SK-N-SH (cell line): ENCODE results near the gene ATP2A3. TPM values are rescaled to one million over a fixed set of nuclear protein-coding genes. Genes with fewer than 3 reads are reported as not detected.

Experiments
- CTCF ChIA-PET: fragments of 300-600, 350-600 bp; formaldehyde crosslinking; extraction: SDS; loops from one replicate; lab custom pipeline; 2021; lab: Yijun Ruan, JAX
- POLR2A ChIA-PET: fragments of 350-600 bp; sonication (Branson Sonifier 250); formaldehyde crosslinking; extraction: SDS; loops from one replicate; lab custom pipeline; 2020; ENCODE audit warnings: antibody characterized with exemption, inconsistent platforms; lab: Yijun Ruan, JAX
- DNase-seq: peaks from one replicate; pipeline ENCODE4 v3.0.0; 2012
- H2AFZ ChIP-seq: fragments of 200-600 bp; sonication (generic); 2 replicates; pipeline ENCODE4 v1.8.1; 2016; ENCODE audit warnings: antibody characterized with exemption, mild to moderate bottlenecking, low read depth
- H3F3A ChIP-seq: fragments of 200-600 bp; sonication (generic); replicated peaks from 2 replicates; pipeline ENCODE3; 2016; ENCODE audit warnings: antibody characterized with exemption, mild to moderate bottlenecking; ENCODE audit not compliant: insufficient read depth
- H3K27ac ChIP-seq, 2 experiments: fragments of 200-500 bp in 1 of 2; fragments of 200-600 bp in 1 of 2; sonication (Bioruptor generic) in 1 of 2; sonication (generic), shearing (Covaris generic) in 1 of 2; 2 replicates each; pipeline versions ENCODE4 v1.5.1 to v1.6.1; 2014 to 2016; ENCODE audit warnings: low read depth in 2 of 2, inconsistent platforms in 1 of 2, low read length in 1 of 2, mild to moderate bottlenecking in 1 of 2, mixed read lengths in 1 of 2
- H3K27me3 ChIP-seq: fragments of 200-600 bp; sonication (generic), shearing (Covaris generic); 2 replicates; pipeline ENCODE4 v1.6.1; 2016; ENCODE audit warnings: mixed run types; ENCODE audit not compliant: insufficient read depth
- H3K36me3 ChIP-seq, 2 experiments: fragments of 200-500 bp in 1 of 2; fragments of 200-600 bp in 1 of 2; sonication (Bioruptor generic) in 1 of 2; sonication (generic) in 1 of 2; replicated peaks in 1 of 2; 2 replicates each; pipeline versions ENCODE3 to v1.5.1; 2014 to 2016; ENCODE audit warnings: low read length in 1 of 2, mild to moderate bottlenecking in 1 of 2; ENCODE audit not compliant: insufficient read depth in 2 of 2, control insufficient read depth in 1 of 2
- H3K4me1 ChIP-seq, 2 experiments: fragments of 200-500 bp in 1 of 2; fragments of 200-600 bp in 1 of 2; sonication (Bioruptor generic) in 1 of 2; sonication (generic), shearing (Covaris generic) in 1 of 2; 2 replicates each; pipeline versions ENCODE4 v1.5.1 to v1.6.1; 2014 to 2016; ENCODE audit warnings: low read depth in 1 of 2, low read length in 1 of 2, mixed run types in 1 of 2; ENCODE audit not compliant: insufficient read depth in 2 of 2, control insufficient read depth in 1 of 2
- H3K4me2 ChIP-seq: fragments of 200-600 bp; sonication (generic), shearing (Covaris generic); 2 replicates; pipeline ENCODE4 v1.6.1; 2017; ENCODE audit warnings: mixed run types
- H3K4me3 ChIP-seq, 2 experiments: fragments of 200-500 bp in 1 of 2; fragments of 200-600 bp in 1 of 2; sonication (Bioruptor generic) in 1 of 2; sonication (generic), shearing (Covaris generic) in 1 of 2; 2 replicates each; pipeline versions ENCODE4 v1.5.1 to v1.8.1; 2014 to 2016; ENCODE audit warnings: low read depth in 2 of 2, inconsistent platforms in 1 of 2, low read length in 1 of 2, mild to moderate bottlenecking in 1 of 2, mixed read lengths in 1 of 2, moderate library complexity in 1 of 2
- H3K79me2 ChIP-seq: fragments of 200-600 bp; sonication (generic); 2 replicates; pipeline ENCODE4 v1.8.1; 2017; ENCODE audit warnings: mild to moderate bottlenecking; ENCODE audit not compliant: insufficient read depth
- H3K9ac ChIP-seq: fragments of 200-600 bp; sonication (generic); 2 replicates; pipeline ENCODE4 v1.6.1; 2017; ENCODE audit warnings: mixed run types
- H3K9me2 ChIP-seq: fragments of 200-600 bp; sonication (generic); 2 replicates; pipeline ENCODE4 v1.6.1; 2017; ENCODE audit warnings: mixed run types
- H3K9me3 ChIP-seq: fragments of 200-600 bp; sonication (generic); 2 replicates; pipeline ENCODE4 v1.6.1; 2017; ENCODE audit warnings: mixed run types, mild to moderate bottlenecking, moderate library complexity
- H4K20me1 ChIP-seq: fragments of 200-600 bp; sonication (generic); 2 replicates; pipeline ENCODE4 v1.6.1; 2017; ENCODE audit warnings: mild to moderate bottlenecking, mixed run types; ENCODE audit not compliant: insufficient read depth
- CHD2 ChIP-seq: fragments of 150-350 bp; IDR thresholded peaks from 2 replicates; pipeline ENCODE4 v1.6.1; 2018; ENCODE audit warnings: low read length; ENCODE audit not compliant: partially characterized antibody
- EP300 ChIP-seq, 2 experiments: IDR thresholded peaks; 2 replicates each; pipeline versions ENCODE4 v1.4.0 to v1.6.1; 2012; ENCODE audit warnings: borderline replicate concordance in 1 of 2, low read depth in 1 of 2, low read length in 1 of 2
- FOSL2 ChIP-seq: IDR thresholded peaks from 2 replicates; pipeline ENCODE4 v1.4.0; 2012; ENCODE audit warnings: low read depth, mild to moderate bottlenecking, moderate library complexity, borderline replicate concordance
- FOXM1 ChIP-seq: IDR thresholded peaks from 2 replicates; pipeline ENCODE4 v1.4.0; 2012; ENCODE audit warnings: low read depth, mild to moderate bottlenecking
- GABPA ChIP-seq: IDR thresholded peaks from 2 replicates; pipeline ENCODE4 v1.4.0; 2012; ENCODE audit warnings: low read depth, mild to moderate bottlenecking
- IRF3 ChIP-seq: fragments of 150-350 bp; IDR thresholded peaks from 2 replicates; pipeline ENCODE4 v1.6.1; 2016; ENCODE audit warnings: mild to moderate bottlenecking, low read depth, low read length
- MEF2A ChIP-seq: IDR thresholded peaks from 2 replicates; pipeline ENCODE4 v1.4.0; 2012; ENCODE audit warnings: low read depth, borderline replicate concordance
- PBX3 ChIP-seq: IDR thresholded peaks from 2 replicates; pipeline ENCODE4; 2012
- RAD21 ChIP-seq: IDR thresholded peaks from 2 replicates; pipeline ENCODE4 v1.6.1; 2012; ENCODE audit warnings: mild to moderate bottlenecking, low read length
- RFX5 ChIP-seq: IDR thresholded peaks from 2 replicates; pipeline ENCODE4 v1.6.1; 2012; ENCODE audit warnings: mild to moderate bottlenecking, improper control_type of control experiment, low read length
- RXRA ChIP-seq: IDR thresholded peaks from 2 replicates; pipeline ENCODE4 v1.4.0; 2012; ENCODE audit warnings: low read depth, mild to moderate bottlenecking, borderline replicate concordance
- SMC3 ChIP-seq: IDR thresholded peaks from 2 replicates; pipeline ENCODE4 v1.6.1; 2012; ENCODE audit warnings: low read depth, low read length, improper control_type of control experiment
- TAF1 ChIP-seq: IDR thresholded peaks from 2 replicates; pipeline ENCODE4 v1.6.1; 2012; ENCODE audit warnings: low read depth, mild to moderate bottlenecking, low read length, moderate library complexity, borderline replicate concordance
- USF2 ChIP-seq: fragments of 150-350 bp; IDR thresholded peaks from 2 replicates; pipeline ENCODE4 v1.6.1; 2017; ENCODE audit warnings: antibody characterized with exemption, low read length, low read depth, borderline replicate concordance
- ZBTB33 ChIP-seq: IDR thresholded peaks from 2 replicates; pipeline ENCODE4 v1.4.0; 2012; ENCODE audit warnings: low read depth, borderline replicate concordance
- WGBS: methylation state at CpG from one replicate; pipeline ENCODE4 v1.1.6; 2017; ENCODE audit warnings: low lambda C conversion rate; 5-methylcytosine and 5-hydroxymethylcytosine counted together
- polyA plus RNA-seq, 3 experiments: library from polyadenylated mRNA; depleted of rRNA; stranded (reverse); fragments of >200 nt; gene quantifications; 2 replicates each; pipeline ENCODE4 v1.2.3, GENCODE V29; 2012

Gene ATP2A3
- polyA plus RNA-seq, 1 of the 3 experiments (the other 2 are of a cell fraction) = 2.1 TPM

GRCh38 chr17:4003501-4004421 is 39.5 kb upstream of the ATP2A3 start:
- Histone ChIP-seq H3K4me3 (no peak overlapping the region), H3K9me2 (no peaks in the 10 kb centered on the region), H3K9me3 (no peaks in the 10 kb centered on the region), H4K20me1 (no peaks in the 10 kb centered on the region), H3K27ac (no peak overlapping the region), H3K79me2 (no peaks in the 10 kb centered on the region), H3F3A (no peaks in the 10 kb centered on the region), H2AFZ (no peak overlapping the region), H3K9ac (no peak overlapping the region), H3K4me1 (peaks cover 0 to 2% of the 10 kb centered on the region in 2 experiments; a peak in 1 of 4 replicates), H3K4me2 (no peak overlapping the region), H3K27me3 (no peaks in the 10 kb centered on the region), H3K36me3 (peaks cover 10 to 33% of the 10 kb centered on the region in 2 experiments)
- ChIA-PET POLR2A (no interaction called here), CTCF (interaction anchor here (0.7 to 6.0 kb wide), 9 partner anchors 16 to 266 kb away, joined by 3 to 49 read pairs (median 6); partner anchors contain the start of genes ATP2A3 and P2RX1)
- peak; percentile 49 for DNase-seq
- 94% methylated on average over 35 of the region's 46 CpGs for WGBS
- TF ChIP-seq FOXM1 (no peak), RFX5 (no peak), RXRA (no peak), ZBTB33 (no peak), FOSL2 (no peak), SMC3 (no peak), CHD2 (no peak), PBX3 (no peak), USF2 (no peak), TAF1 (no peak), EP300 (IDR thresholded peaks at IDR 0.05; ENCODE audit: borderline replicate concordance in 1 of 2, low read depth in 1 of 2, low read length in 1 of 2) (no peak), MEF2A (no peak), GABPA (no peak), RAD21 (no peak), IRF3 (no peak)
